ENCODE results near the gene SEBOX.

Gene SEBOX

GRCh38 chr17:28391401-28391800 is 26.4 kb upstream of the SEBOX start:
- no peaks in the 10 kb centered on the region for H3K36me3 ChIP-seq (ENCODE audit: insufficient read depth, low read length)

GRCh38 chr17:28390984-28391383 is 26.0 kb upstream of the SEBOX start:
- Histone ChIP-seq H3K27ac (ENCODE audit: low read depth, low read length, poor library complexity, severe bottlenecking) (no peak overlapping the region), H3K79me2 (ENCODE audit: insufficient read depth, low read length) (no peaks in the 10 kb centered on the region), H2AFZ (ENCODE audit: low read length) (no peak overlapping the region), H3K4me1 (ENCODE audit: insufficient read depth, low read length, severe bottlenecking) (no peaks in the 10 kb centered on the region), H3F3A (ENCODE audit: insufficient read depth, low read length) (no peaks in the 10 kb centered on the region), H3K9ac (ENCODE audit: low read length) (no peak overlapping the region), H3K4me2 (ENCODE audit: low read length) (no peak overlapping the region), H3K4me3 (ENCODE audit: low read depth, low read length, poor library complexity, severe bottlenecking) (no peak overlapping the region), H4K20me1 (ENCODE audit: insufficient read depth, low read length) (no peaks in the 10 kb centered on the region), H3K9me3 (ENCODE audit: low read length) (no peaks in the 10 kb centered on the region), H3K27me3 (ENCODE audit: insufficient read depth, low read length) (no peaks in the 10 kb centered on the region), H3K36me3 (ENCODE audit: insufficient read depth, low read length) (no peaks in the 10 kb centered on the region), H3K9me2 (ENCODE audit: low read depth, low read length) (no peaks in the 10 kb centered on the region)
- TF ChIP-seq, protein P1, sequence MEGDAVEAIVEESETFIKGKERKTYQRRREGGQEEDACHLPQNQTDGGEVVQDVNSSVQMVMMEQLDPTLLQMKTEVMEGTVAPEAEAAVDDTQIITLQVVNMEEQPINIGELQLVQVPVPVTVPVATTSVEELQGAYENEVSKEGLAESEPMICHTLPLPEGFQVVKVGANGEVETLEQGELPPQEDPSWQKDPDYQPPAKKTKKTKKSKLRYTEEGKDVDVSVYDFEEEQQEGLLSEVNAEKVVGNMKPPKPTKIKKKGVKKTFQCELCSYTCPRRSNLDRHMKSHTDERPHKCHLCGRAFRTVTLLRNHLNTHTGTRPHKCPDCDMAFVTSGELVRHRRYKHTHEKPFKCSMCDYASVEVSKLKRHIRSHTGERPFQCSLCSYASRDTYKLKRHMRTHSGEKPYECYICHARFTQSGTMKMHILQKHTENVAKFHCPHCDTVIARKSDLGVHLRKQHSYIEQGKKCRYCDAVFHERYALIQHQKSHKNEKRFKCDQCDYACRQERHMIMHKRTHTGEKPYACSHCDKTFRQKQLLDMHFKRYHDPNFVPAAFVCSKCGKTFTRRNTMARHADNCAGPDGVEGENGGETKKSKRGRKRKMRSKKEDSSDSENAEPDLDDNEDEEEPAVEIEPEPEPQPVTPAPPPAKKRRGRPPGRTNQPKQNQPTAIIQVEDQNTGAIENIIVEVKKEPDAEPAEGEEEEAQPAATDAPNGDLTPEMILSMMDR (IDR thresholded peaks at IDR 0.05; ENCODE audit: low read length), result no peak

More at GRCh38 chr17:28391401-28391800, 26.4 kb upstream of the SEBOX start:
- no peak overlapping the region for H3K9ac ChIP-seq (ENCODE audit: low read length)
- H3K9me3 ChIP-seq (ENCODE audit: low read length), result no peaks in the 10 kb centered on the region
- no peak overlapping the region for H3K4me3 ChIP-seq (ENCODE audit: low read depth, low read length, poor library complexity, severe bottlenecking)
- no peak overlapping the region for H3K27ac ChIP-seq (ENCODE audit: low read depth, low read length, poor library complexity, severe bottlenecking)
- H2AFZ ChIP-seq (ENCODE audit: low read length), result no peak overlapping the region
- no peak for TF ChIP-seq EZH2 (IDR thresholded peaks at IDR 0.05; ENCODE audit: borderline replicate concordance, low read length)
- TF ChIP-seq, protein P1 (IDR thresholded peaks at IDR 0.05; ENCODE audit: low read length), result no peak
- no peaks in the 10 kb centered on the region for H3K4me1 ChIP-seq (ENCODE audit: insufficient read depth, low read length, severe bottlenecking)
- H3K79me2 ChIP-seq (ENCODE audit: insufficient read depth, low read length), result no peaks in the 10 kb centered on the region
- no peaks in the 10 kb centered on the region for H4K20me1 ChIP-seq (ENCODE audit: insufficient read depth, low read length)
- H3K27me3 ChIP-seq (ENCODE audit: insufficient read depth, low read length), result no peaks in the 10 kb centered on the region
- H3F3A ChIP-seq (ENCODE audit: insufficient read depth, low read length), result no peaks in the 10 kb centered on the region
- no peaks in the 10 kb centered on the region for H3K9me2 ChIP-seq (ENCODE audit: low read depth, low read length)
- H3K4me2 ChIP-seq (ENCODE audit: low read length), result no peak overlapping the region

DNA sequence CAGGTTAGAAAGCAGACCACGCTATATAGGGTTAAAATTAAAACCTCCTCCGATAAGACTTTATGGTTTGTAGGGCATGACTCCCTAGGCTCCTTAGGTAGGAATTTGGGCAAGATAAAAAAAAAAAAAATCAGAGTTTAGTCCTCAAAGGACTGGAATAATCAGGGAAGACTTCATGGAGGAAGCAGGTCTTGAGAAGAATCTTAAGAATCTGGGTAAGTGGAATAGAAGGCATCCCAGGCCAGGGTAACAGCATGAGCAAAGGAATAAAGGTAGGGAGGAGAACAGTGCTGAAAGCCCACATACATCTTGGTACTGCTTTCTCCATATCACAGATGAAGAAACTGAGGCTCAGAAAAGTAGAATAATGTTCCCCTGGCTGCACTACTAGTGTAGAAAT is 25.6 kb upstream of the SEBOX start:
- Histone ChIP-seq H3K79me2 (ENCODE audit: insufficient read depth, low read length) (no peaks in the 10 kb centered on the region), H4K20me1 (ENCODE audit: insufficient read depth, low read length) (no peaks in the 10 kb centered on the region), H3K9me2 (ENCODE audit: low read depth, low read length) (no peaks in the 10 kb centered on the region), H3K4me2 (ENCODE audit: low read length) (no peak overlapping the region), H3K4me3 (ENCODE audit: low read depth, low read length, poor library complexity, severe bottlenecking) (no peak overlapping the region), H3K9ac (ENCODE audit: low read length) (no peak overlapping the region), H3K27ac (ENCODE audit: low read depth, low read length, poor library complexity, severe bottlenecking) (no peak overlapping the region), H3F3A (ENCODE audit: insufficient read depth, low read length) (no peaks in the 10 kb centered on the region), H3K27me3 (ENCODE audit: insufficient read depth, low read length) (peaks cover under 1% of the 10 kb centered on the region; the same call in 1 of the 2 replicates), H3K9me3 (ENCODE audit: low read length) (no peaks in the 10 kb centered on the region), H3K36me3 (ENCODE audit: insufficient read depth, low read length) (no peaks in the 10 kb centered on the region), H3K4me1 (ENCODE audit: insufficient read depth, low read length, severe bottlenecking) (no peaks in the 10 kb centered on the region), H2AFZ (ENCODE audit: low read length) (no peak overlapping the region)
- TF ChIP-seq, protein P1 (IDR thresholded peaks at IDR 0.05; ENCODE audit: low read length), result no peak
- TF ChIP-seq EZH2 (IDR thresholded peaks at IDR 0.05; ENCODE audit: borderline replicate concordance, low read length), result no peak
